ENCODE data around the gene CECR2. TPM values are rescaled to one million over a fixed set of nuclear protein-coding genes. Genes with fewer than 3 reads are reported as not detected.

The CECR2 gene
- total and polyA plus RNA-seq, 9 donors: 0.87 to 6.7 (median 1.4) TPM

DNA sequence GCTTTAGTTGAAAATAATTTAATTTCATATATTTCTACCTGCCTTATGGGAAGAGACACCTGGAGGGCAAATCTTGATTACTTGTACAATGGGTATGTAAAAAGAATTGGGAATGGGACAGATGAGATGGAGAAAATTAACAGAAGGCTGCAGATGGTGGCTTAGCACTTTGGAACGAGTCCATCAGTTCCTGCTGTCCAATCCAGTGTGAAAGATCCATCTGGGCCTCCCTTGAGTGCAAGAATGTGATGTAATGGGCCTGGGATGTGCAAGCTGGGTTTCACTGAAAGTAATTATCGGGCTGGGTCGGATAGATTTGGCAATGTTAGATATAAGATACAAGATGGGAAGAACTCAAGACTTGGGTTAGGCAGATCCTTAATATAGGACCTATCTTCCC is 42.0 kb downstream of the CECR2 start:
- Histone ChIP-seq H3K27me3 (no peaks in the 10 kb centered on the region), H3K4me3 (no peak overlapping the region), H3K9me3 (no peaks in the 10 kb centered on the region), H3K4me1 (ENCODE audit: insufficient read depth) (no peaks in the 10 kb centered on the region), H3K27ac (no peak overlapping the region), H3K36me3 (no peaks in the 10 kb centered on the region)
- no peak for DNase-seq
- WGBS, 3 donors: 44 to 51% (median 45%) methylated on average over 3 of the region's 3 CpGs
- TF ChIP-seq POLR2A (IDR thresholded peaks at IDR 0.05): no peak
- no peak for TF ChIP-seq EP300 (IDR thresholded peaks at IDR 0.05)
- TF ChIP-seq, protein P1, sequence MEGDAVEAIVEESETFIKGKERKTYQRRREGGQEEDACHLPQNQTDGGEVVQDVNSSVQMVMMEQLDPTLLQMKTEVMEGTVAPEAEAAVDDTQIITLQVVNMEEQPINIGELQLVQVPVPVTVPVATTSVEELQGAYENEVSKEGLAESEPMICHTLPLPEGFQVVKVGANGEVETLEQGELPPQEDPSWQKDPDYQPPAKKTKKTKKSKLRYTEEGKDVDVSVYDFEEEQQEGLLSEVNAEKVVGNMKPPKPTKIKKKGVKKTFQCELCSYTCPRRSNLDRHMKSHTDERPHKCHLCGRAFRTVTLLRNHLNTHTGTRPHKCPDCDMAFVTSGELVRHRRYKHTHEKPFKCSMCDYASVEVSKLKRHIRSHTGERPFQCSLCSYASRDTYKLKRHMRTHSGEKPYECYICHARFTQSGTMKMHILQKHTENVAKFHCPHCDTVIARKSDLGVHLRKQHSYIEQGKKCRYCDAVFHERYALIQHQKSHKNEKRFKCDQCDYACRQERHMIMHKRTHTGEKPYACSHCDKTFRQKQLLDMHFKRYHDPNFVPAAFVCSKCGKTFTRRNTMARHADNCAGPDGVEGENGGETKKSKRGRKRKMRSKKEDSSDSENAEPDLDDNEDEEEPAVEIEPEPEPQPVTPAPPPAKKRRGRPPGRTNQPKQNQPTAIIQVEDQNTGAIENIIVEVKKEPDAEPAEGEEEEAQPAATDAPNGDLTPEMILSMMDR (IDR thresholded peaks at IDR 0.05): no peak
- intact Hi-C loops (cut with DNase I): no loop called here

DNA sequence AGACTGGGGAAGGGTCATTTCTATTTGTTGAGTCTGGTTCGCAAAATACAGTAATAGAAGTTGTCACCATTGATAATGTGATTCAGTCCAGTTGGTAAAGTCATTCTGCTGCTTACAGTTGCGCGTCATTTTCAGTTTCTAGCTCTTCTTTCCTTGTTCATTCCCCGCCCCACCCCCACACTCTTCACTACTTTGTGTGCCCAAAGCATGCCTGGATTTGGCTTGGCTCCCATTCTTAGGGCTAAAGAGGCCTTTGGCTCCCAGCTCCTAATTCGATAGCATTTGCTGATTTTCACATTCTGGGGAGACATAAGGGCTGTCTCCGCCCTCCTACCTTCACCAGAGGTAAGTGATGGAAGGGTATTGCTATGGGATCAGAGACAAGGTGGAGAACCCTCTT is 43.0 kb downstream of the CECR2 start:
- TF ChIP-seq, protein P1 (IDR thresholded peaks at IDR 0.05): no peak
- no peak for TF ChIP-seq POLR2A (IDR thresholded peaks at IDR 0.05)
- no peak for TF ChIP-seq EP300 (IDR thresholded peaks at IDR 0.05)
- no peak overlapping the region for H3K4me3 ChIP-seq
- DNase-seq: no peak
- no peaks in the 10 kb centered on the region for H3K36me3 ChIP-seq
- 86 to 90% (median 89%) methylated on average over 6 of the region's 6 CpGs for WGBS, 3 donors
- H3K4me1 ChIP-seq (ENCODE audit: insufficient read depth): no peaks in the 10 kb centered on the region
- no peaks in the 10 kb centered on the region for H3K9me3 ChIP-seq
- H3K27me3 ChIP-seq: no peaks in the 10 kb centered on the region
- no peak overlapping the region for H3K27ac ChIP-seq
- intact Hi-C loops (cut with DNase I): no loop called here

DNA sequence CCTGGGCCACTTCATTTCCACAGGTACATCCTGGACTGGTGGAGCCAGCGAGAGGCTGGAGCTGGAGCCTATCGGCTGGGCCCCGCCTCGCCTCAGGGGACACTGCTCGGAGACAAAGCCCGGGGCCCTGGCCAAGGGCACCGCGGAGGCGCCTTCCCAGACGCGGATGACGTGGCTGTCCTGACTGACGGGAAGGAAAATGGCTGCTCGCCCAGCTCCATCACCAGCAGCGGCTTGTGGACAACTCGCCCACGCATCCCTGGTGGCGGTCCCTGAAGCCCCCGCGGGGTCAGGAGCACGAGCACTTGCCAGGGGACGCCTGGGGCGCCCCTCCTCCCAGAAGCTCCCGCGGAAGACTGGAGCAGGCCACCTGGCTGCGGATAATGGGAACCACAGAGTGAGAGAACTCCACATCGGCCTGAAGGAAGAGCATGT is 49.6 kb downstream of the CECR2 start:
- intact Hi-C loops (cut with DNase I): no loop called here
- H3K27me3 ChIP-seq: no peaks in the 10 kb centered on the region
- H3K9me3 ChIP-seq: no peaks in the 10 kb centered on the region
- H3K4me3 ChIP-seq: no peak overlapping the region
- TF ChIP-seq EP300 (IDR thresholded peaks at IDR 0.05) (no peak), POLR2A (IDR thresholded peaks at IDR 0.05) (no peak)
- TF ChIP-seq, protein P1 (IDR thresholded peaks at IDR 0.05): no peak
- H3K4me1 ChIP-seq (ENCODE audit: insufficient read depth): no peaks in the 10 kb centered on the region
- H3K36me3 ChIP-seq: no peaks in the 10 kb centered on the region
- DNase-seq: peak in 1 of 5 donors; percentile 18
- no peak overlapping the region for H3K27ac ChIP-seq
- WGBS, 3 donors: 89 to 93% (median 90%) methylated on average over 27 of the region's 27 CpGs

- TF ChIP-seq, protein P1 (IDR thresholded peaks at IDR 0.05): no peak
- TF ChIP-seq POLR2A (IDR thresholded peaks at IDR 0.05): no peak
- TF ChIP-seq EP300 (IDR thresholded peaks at IDR 0.05): no peak
- intact Hi-C loops (cut with DNase I): no loop called here
- Histone ChIP-seq H3K27me3 (no peaks in the 10 kb centered on the region), H3K27ac (no peak overlapping the region), H3K36me3 (no peaks in the 10 kb centered on the region), H3K4me3 (no peak overlapping the region), H3K4me1 (ENCODE audit: insufficient read depth) (no peaks in the 10 kb centered on the region), H3K9me3 (no peaks in the 10 kb centered on the region)
- 86 to 91% (median 87%) methylated on average over 3 of the region's 3 CpGs for WGBS, 3 donors
- no peak for DNase-seq
Observed at GRCh38 chr22:17419348-17419747, 50.1 kb downstream of the CECR2 start.
